Measurements from ENCODE around the gene ARHGAP45. TPM values are rescaled to one million over a fixed set of nuclear protein-coding genes. Genes with fewer than 3 reads are reported as not detected.
A peak's percentile ranks its signal among the peaks of the same experiment; 100 is the strongest.
"Not testable (repeated sequence)": the region's sequence is repeated elsewhere in the genome, so short reads cannot be mapped to it uniquely, and the experiment has no call there.

The ARHGAP45 gene
- total and polyA plus RNA-seq, 3 donors from 2014 or later: 14.1 to 31.7 (median 20.7) TPM

DNA sequence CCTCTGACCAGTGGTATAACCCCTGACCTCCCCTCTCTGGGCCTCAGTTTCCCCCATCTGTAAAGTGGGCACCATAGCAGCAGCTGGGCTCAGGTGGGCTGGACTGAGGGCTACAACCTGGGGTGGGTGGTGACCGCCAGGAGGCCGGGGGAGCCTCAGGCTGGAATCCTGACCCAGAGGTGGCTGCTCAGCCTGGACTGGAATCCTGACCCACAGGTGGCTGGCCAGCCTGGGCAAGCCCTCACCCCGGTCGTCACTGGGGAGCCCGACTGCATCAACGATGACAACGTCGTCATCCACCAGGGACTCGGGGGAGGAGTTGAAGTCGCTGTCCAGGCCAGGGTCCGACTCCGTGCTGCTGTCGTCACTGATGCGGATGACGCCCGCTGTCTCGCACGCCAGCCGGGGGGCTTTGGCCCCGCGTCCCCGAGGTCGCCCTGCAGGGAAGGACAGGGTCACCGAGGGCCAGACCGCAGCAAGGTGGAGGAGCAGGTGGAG lies 47.1 kb downstream of the ARHGAP45 start:
- H3K4me1 ChIP-seq: peaks cover 35% of the 10 kb centered on the region
- TF ChIP-seq POLR2A (IDR thresholded peaks at IDR 0.05): no peak
- TF ChIP-seq, protein P1, sequence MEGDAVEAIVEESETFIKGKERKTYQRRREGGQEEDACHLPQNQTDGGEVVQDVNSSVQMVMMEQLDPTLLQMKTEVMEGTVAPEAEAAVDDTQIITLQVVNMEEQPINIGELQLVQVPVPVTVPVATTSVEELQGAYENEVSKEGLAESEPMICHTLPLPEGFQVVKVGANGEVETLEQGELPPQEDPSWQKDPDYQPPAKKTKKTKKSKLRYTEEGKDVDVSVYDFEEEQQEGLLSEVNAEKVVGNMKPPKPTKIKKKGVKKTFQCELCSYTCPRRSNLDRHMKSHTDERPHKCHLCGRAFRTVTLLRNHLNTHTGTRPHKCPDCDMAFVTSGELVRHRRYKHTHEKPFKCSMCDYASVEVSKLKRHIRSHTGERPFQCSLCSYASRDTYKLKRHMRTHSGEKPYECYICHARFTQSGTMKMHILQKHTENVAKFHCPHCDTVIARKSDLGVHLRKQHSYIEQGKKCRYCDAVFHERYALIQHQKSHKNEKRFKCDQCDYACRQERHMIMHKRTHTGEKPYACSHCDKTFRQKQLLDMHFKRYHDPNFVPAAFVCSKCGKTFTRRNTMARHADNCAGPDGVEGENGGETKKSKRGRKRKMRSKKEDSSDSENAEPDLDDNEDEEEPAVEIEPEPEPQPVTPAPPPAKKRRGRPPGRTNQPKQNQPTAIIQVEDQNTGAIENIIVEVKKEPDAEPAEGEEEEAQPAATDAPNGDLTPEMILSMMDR (IDR thresholded peaks at IDR 0.05): no peak
- no peaks in the 10 kb centered on the region for H3K27me3 ChIP-seq
- H3K27ac ChIP-seq: peak overlapping the region; percentile 59 to 86
- DNase-seq: no peak
- intact Hi-C loops (cut with DNase I; ENCODE audit: low total_unique reads): loop anchor here (5.0 kb wide), 1 partner anchor 58 kb away; the partner anchor contains the start of gene SBNO2
- H3K36me3 ChIP-seq (ENCODE audit: low read depth, missing control alignments): no peaks in the 10 kb centered on the region
- WGBS, 2 donors: 94 to 100% methylated on average over 2 to 25 of the region's 25 CpGs
- no peak overlapping the region for H3K4me3 ChIP-seq
- no peaks in the 10 kb centered on the region for H3K9me3 ChIP-seq

DNA sequence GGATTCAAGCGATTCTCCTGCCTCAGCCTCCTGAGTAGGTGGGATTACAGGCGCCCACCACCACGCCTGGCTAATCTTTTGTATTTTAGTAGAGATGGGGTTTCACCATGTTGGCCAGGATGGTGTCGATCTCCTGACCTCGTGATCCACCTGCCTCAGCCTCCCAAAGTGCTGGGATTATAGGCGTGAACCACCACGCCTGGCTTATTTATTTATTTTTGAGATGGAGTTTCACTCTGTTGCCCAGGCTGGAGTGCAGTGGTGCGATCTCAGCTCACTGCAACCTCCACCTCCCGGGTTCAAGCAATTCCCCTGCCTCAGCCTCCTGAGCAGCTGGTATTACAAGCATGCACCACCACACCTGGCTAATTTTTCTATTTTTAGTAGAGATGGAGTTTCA lies 47.8 kb downstream of the ARHGAP45 start:
- H3K4me1 ChIP-seq: peaks cover 35% of the 10 kb centered on the region
- not testable (repeated sequence) for DNase-seq; H3K27ac ChIP-seq; H3K27me3 ChIP-seq; H3K36me3 ChIP-seq (ENCODE audit: low read depth, missing control alignments); H3K4me3 ChIP-seq; H3K9me3 ChIP-seq
- intact Hi-C loops (cut with DNase I; ENCODE audit: low total_unique reads): loop anchor here (5.0 kb wide), 1 partner anchor 58 kb away; the partner anchor contains the start of gene SBNO2
- 91 to 94% methylated on average over 9 of the region's 9 CpGs for whole genome bisulfite sequencing, 2 donors

DNA sequence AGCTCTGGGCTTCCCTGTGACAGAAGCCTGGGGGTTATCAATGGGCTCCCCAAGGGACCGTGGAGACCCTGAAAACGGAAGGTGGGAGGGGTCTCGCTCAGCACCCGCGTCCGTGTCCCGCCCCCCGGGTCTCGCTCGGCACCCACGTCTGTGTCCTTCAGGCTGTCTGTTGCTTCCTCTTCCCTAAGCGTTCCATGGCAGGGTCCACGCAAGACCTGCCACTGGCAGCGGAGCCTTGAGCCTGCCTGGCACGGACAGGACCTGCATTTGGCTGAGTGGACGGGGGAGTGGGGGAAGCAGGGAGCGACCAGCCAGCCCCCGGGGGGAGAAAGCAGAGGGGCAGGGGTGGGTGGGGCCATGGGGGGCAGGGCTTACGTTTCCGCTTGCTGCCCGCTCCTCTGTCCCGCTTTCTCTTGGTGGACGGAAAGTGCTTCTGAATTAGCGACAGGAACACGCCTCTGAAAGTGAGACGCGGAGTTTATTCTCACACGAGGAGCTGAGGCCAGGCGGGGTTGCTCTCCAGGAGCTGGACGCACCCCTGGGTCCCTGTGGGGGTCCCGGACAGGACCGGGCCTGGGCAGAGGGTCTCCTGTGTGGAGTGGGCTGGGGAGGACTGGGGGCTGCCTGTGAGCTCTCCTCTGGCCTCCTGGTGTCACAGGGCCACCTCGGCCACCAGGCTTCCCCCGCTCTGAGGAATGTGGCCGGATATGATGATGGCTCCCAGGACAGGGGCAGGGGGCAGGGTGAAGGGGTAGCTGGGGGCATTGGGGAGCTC lies 48.9 kb downstream of the ARHGAP45 start:
- Histone ChIP-seq H3K36me3 (ENCODE audit: low read depth, missing control alignments) (no peaks in the 10 kb centered on the region), H3K4me1 (peaks cover 29% of the 10 kb centered on the region), H3K27ac (no peak overlapping the region), H3K9me3 (no peaks in the 10 kb centered on the region), H3K27me3 (no peaks in the 10 kb centered on the region), H3K4me3 (no peak overlapping the region)
- WGBS, 2 donors: 91 to 93% methylated on average over 23 to 35 of the region's 35 CpGs
- no peak for TF ChIP-seq POLR2A (IDR thresholded peaks at IDR 0.05)
- TF ChIP-seq, protein P1 (IDR thresholded peaks at IDR 0.05): no peak
- DNase-seq: no peak
- intact Hi-C loops (cut with DNase I; ENCODE audit: low total_unique reads): no loop called here

DNA sequence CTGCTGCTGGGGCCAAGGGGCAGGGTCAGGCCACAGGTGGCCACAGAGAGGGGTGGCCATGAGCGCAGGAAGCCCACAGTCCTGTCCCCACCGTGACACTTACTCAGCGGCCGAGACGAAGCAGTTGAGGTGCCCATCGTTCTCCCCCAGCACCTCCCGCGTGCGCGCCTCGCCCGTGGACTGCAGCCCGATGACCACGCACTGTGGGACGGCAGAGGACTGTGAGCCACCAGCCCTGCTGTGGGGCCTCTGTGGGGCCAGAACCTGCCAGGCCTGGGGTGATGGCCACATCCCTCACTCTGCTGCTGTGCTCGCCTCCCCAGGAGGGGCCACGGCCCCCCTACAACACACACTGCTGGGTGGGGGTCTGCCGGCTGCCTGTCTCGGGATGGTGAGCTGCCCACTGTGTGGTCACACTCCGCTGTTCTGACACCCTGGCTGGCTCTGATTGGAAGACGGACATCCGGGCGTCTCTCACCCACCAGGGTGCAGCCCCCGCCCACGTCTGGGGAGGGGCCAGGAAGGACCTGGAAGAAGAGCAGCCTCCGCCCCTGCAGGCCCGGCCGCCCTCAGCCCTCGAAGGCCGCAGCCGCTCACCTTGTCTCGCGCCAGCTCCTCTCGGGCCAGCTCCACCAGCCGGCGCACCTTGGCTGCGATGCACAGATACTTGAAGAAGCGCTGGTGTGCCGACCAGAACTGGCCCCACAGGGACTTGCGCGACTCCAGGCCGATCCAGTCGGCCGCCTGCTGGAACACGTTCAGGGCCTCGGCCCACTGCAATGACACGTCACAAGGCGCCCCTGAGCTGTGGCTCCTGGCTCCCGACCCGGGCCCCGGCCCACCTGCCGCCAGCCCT lies 50.0 kb downstream of the ARHGAP45 start:
- TF ChIP-seq, protein P1 (IDR thresholded peaks at IDR 0.05): no peak
- TF ChIP-seq POLR2A (IDR thresholded peaks at IDR 0.05): no peak
- 92 to 94% methylated on average over 18 to 39 of the region's 52 CpGs for WGBS, 2 donors
- no peaks in the 10 kb centered on the region for H3K9me3 ChIP-seq
- intact Hi-C loops (cut with DNase I; ENCODE audit: low total_unique reads): no loop called here
- DNase-seq: no peak
- no peak overlapping the region for H3K27ac ChIP-seq
- peaks cover 4% of the 10 kb centered on the region for H3K36me3 ChIP-seq (ENCODE audit: low read depth, missing control alignments)
- H3K4me3 ChIP-seq: no peak overlapping the region
- H3K4me1 ChIP-seq: peaks cover 19% of the 10 kb centered on the region
- no peaks in the 10 kb centered on the region for H3K27me3 ChIP-seq

DNA sequence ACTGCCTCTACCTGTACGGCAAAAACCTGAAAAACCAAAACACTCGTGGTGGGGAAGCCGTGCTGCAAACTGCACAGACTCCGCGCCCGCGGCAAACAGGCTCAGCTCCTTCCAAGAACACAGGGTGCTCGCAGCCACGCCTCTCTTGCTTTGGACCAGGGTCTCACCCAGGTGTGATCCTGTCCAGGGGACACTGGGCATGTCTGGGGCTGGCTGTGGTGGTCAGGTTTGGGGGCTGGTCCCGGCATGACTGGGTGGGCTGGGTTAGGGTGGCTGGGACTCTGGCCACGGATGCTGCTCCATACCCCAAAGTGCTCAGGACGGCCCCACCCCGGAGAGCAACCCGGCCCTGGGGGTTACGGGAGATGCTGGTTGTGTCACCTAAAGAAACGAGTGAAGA lies 50.7 kb downstream of the ARHGAP45 start:
- peaks cover 4% of the 10 kb centered on the region for H3K36me3 ChIP-seq (ENCODE audit: low read depth, missing control alignments)
- no peaks in the 10 kb centered on the region for H3K27me3 ChIP-seq
- H3K4me3 ChIP-seq: no peak overlapping the region
- H3K27ac ChIP-seq: no peak overlapping the region
- H3K4me1 ChIP-seq: peaks cover 12% of the 10 kb centered on the region
- 94 to 99% methylated on average over 14 to 16 of the region's 16 CpGs for WGBS, 2 donors
- no peak for TF ChIP-seq POLR2A (IDR thresholded peaks at IDR 0.05)
- TF ChIP-seq, protein P1 (IDR thresholded peaks at IDR 0.05): no peak
- DNase-seq: no peak
- intact Hi-C loops (cut with DNase I; ENCODE audit: low total_unique reads): no loop called here
- no peaks in the 10 kb centered on the region for H3K9me3 ChIP-seq

All from testis (tissue), 3 donors.